GM12878 (cell line): Measurements from ENCODE around the gene PRKG1.

Experiments used
- BHLHE40 ChIP-seq, 2 experiments: fragments of 450-650 bp in 1 of 2; IDR thresholded peaks; 2 replicates each; pipeline ENCODE4 v1.6.1; 2011 to 2017; ENCODE audit warnings: low read depth in 2 of 2, borderline replicate concordance in 1 of 2, improper control_type of control experiment in 1 of 2, low read length in 1 of 2, mild to moderate bottlenecking in 1 of 2
- HCFC1 ChIP-seq: fragments of 150-350 bp; IDR thresholded peaks from 2 replicates; pipeline ENCODE4 v1.6.1; 2014; ENCODE audit warnings: low read length
- SIN3A ChIP-seq: IDR thresholded peaks from 2 replicates; pipeline ENCODE4 v1.6.1; 2012; ENCODE audit warnings: low read depth, low read length, improper control_type of control experiment
- SMARCA5 ChIP-seq: fragments of 450-650 bp; IDR thresholded peaks from 2 replicates; pipeline ENCODE4 v1.6.1; 2017; ENCODE audit warnings: mild to moderate bottlenecking
- TF ChIP-seq, protein P1 (sequence below), 3 experiments: IDR thresholded peaks in 2 of 3; conservative IDR thresholded peaks in 1 of 3; 2 replicates each; pipeline ENCODE4 v1.5.1; 2011; ENCODE audit warnings: low read depth in 3 of 3, low read length in 3 of 3, mild to moderate bottlenecking in 3 of 3, control low read depth in 2 of 3, moderate library complexity in 2 of 3, inconsistent platforms in 1 of 3, mixed read lengths in 1 of 3; ENCODE audit not compliant: control insufficient read depth in 2 of 3, insufficient read depth in 1 of 3; ENCODE audit errors: extremely low read depth in 1 of 3
- TF ChIP-seq, protein P2 (sequence below): fragments of 450-650 bp; conservative IDR thresholded peaks from 2 replicates; pipeline ENCODE4 v1.6.1; 2017; ENCODE audit warnings: mild to moderate bottlenecking, moderate library complexity
- TF ChIP-seq, protein P3 (sequence below): IDR thresholded peaks from 2 replicates; pipeline ENCODE4 v1.6.1; 2011; ENCODE audit warnings: low read depth, low read length, improper control_type of control experiment, borderline replicate concordance

DNA sequence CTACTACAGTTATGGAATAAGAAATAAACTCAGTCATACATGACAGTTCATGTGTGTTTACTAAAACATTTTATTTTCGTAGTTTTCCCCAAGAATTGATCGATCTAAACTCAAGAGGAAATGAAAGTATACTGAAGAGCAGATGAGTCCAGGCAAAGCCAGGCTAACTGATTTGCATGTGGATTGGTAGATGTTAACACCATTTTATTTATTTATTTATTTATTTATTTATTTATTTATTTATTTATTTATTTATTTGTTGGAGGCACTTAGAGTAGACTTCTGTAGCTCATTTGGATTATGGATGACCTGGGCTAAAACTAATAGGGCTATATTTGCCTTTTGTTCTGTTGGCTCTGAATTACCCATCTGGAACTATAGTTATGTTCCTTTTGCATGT lies 1171.3 kb downstream of the PRKG1 start:
- TF ChIP-seq, protein P1, sequence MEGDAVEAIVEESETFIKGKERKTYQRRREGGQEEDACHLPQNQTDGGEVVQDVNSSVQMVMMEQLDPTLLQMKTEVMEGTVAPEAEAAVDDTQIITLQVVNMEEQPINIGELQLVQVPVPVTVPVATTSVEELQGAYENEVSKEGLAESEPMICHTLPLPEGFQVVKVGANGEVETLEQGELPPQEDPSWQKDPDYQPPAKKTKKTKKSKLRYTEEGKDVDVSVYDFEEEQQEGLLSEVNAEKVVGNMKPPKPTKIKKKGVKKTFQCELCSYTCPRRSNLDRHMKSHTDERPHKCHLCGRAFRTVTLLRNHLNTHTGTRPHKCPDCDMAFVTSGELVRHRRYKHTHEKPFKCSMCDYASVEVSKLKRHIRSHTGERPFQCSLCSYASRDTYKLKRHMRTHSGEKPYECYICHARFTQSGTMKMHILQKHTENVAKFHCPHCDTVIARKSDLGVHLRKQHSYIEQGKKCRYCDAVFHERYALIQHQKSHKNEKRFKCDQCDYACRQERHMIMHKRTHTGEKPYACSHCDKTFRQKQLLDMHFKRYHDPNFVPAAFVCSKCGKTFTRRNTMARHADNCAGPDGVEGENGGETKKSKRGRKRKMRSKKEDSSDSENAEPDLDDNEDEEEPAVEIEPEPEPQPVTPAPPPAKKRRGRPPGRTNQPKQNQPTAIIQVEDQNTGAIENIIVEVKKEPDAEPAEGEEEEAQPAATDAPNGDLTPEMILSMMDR (IDR thresholded peaks at IDR 0.05 in 2 of 3, conservative IDR thresholded peaks at IDR 0.05 in 1 of 3; ENCODE audit: control insufficient read depth in 2 of 3, extremely low read depth in 1 of 3, insufficient read depth in 1 of 3, low read depth in 3 of 3, low read length in 3 of 3): no peak
- TF ChIP-seq SIN3A (no peak), HCFC1 (no peak), BHLHE40 (IDR thresholded peaks at IDR 0.05; ENCODE audit: borderline replicate concordance in 1 of 2, low read depth in 2 of 2, low read length in 1 of 2) (no peak), SMARCA5 (no peak)
- TF ChIP-seq, protein P2, sequence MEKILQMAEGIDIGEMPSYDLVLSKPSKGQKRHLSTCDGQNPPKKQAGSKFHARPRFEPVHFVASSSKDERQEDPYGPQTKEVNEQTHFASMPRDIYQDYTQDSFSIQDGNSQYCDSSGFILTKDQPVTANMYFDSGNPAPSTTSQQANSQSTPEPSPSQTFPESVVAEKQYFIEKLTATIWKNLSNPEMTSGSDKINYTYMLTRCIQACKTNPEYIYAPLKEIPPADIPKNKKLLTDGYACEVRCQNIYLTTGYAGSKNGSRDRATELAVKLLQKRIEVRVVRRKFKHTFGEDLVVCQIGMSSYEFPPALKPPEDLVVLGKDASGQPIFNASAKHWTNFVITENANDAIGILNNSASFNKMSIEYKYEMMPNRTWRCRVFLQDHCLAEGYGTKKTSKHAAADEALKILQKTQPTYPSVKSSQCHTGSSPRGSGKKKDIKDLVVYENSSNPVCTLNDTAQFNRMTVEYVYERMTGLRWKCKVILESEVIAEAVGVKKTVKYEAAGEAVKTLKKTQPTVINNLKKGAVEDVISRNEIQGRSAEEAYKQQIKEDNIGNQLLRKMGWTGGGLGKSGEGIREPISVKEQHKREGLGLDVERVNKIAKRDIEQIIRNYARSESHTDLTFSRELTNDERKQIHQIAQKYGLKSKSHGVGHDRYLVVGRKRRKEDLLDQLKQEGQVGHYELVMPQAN: no peak
- TF ChIP-seq, protein P3, sequence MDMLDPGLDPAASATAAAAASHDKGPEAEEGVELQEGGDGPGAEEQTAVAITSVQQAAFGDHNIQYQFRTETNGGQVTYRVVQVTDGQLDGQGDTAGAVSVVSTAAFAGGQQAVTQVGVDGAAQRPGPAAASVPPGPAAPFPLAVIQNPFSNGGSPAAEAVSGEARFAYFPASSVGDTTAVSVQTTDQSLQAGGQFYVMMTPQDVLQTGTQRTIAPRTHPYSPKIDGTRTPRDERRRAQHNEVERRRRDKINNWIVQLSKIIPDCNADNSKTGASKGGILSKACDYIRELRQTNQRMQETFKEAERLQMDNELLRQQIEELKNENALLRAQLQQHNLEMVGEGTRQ: no peak
